SK-N-SH treated with all-trans-retinoic acid at 6 μM for 48 hours (cell line): ENCODE measurements around the gene DLX1.
"Not testable (repeated sequence)": the region's sequence is repeated elsewhere in the genome, so short reads cannot be mapped to it uniquely, and the experiment has no call there.

Experiments
- ATAC-seq: fragments of 200-7000 bp; cut with Tn5 transposase; 3 replicates; pipeline ENCODE4 v1.9.1; 2020; ENCODE audit warnings: mild to moderate bottlenecking, moderate library complexity
- ARNTL ChIP-seq: fragments of 450-650 bp; formaldehyde crosslinking; IDR thresholded peaks from 2 replicates; pipeline ENCODE4 v1.5.0; 2020; ENCODE audit warnings: low read depth, mild to moderate bottlenecking, moderate library complexity, borderline replicate concordance
- BACH2 ChIP-seq: fragments of 250-450 bp; sonication (Bioruptor Pico); IDR thresholded peaks from 2 replicates; pipeline ENCODE4 v1.9.0; 2021; ENCODE audit warnings: mild to moderate bottlenecking, borderline replicate concordance
- CREB5 ChIP-seq: fragments of 250-450 bp; sonication (Bioruptor Pico); IDR thresholded peaks from 2 replicates; pipeline ENCODE4 v1.5.1; 2020; ENCODE audit warnings: low read depth, mild to moderate bottlenecking, moderate library complexity
- CSDC2 ChIP-seq: fragments of 250-450 bp; sonication (Bioruptor Pico); IDR thresholded peaks from 2 replicates; pipeline ENCODE4 v1.5.0; 2020; ENCODE audit warnings: mild to moderate bottlenecking, moderate library complexity
- CSRNP3 ChIP-seq: fragments of 250-450 bp; sonication (Bioruptor Pico); IDR thresholded peaks from 2 replicates; pipeline ENCODE4 v1.5.1; 2021; ENCODE audit warnings: mild to moderate bottlenecking, moderate library complexity
- ESRRG ChIP-seq: fragments of 250-450 bp; sonication (Bioruptor Pico); IDR thresholded peaks from 2 replicates; pipeline ENCODE4 v1.6.1; 2021; ENCODE audit warnings: mild to moderate bottlenecking
- GLIS3 ChIP-seq: fragments of 250-450 bp; sonication (Bioruptor Pico); IDR thresholded peaks from 2 replicates; pipeline ENCODE4 v1.5.0; 2020; ENCODE audit warnings: mild to moderate bottlenecking, moderate library complexity
- ISL1 ChIP-seq: fragments of 250-450 bp; sonication (Bioruptor Pico); IDR thresholded peaks from 2 replicates; pipeline ENCODE4 v2.1.2; 2022; ENCODE audit warnings: mild to moderate bottlenecking, moderate library complexity
- OSR1 ChIP-seq: fragments of 250-450 bp; sonication (Bioruptor Pico); IDR thresholded peaks from 2 replicates; pipeline ENCODE4 v1.8.0; 2022; ENCODE audit warnings: moderate library complexity, mild to moderate bottlenecking, inconsistent platforms
- PATZ1 ChIP-seq: fragments of 250-450 bp; sonication (Bioruptor Pico); IDR thresholded peaks from 2 replicates; pipeline ENCODE4 v1.8.0; 2020; ENCODE audit warnings: mild to moderate bottlenecking, moderate library complexity, borderline replicate concordance
- POU6F1 ChIP-seq: fragments of 250-450 bp; sonication (Bioruptor Pico); IDR thresholded peaks from 2 replicates; pipeline ENCODE4 v1.8.0; 2021; ENCODE audit warnings: low read depth, mild to moderate bottlenecking, moderate library complexity, borderline replicate concordance
- RARB ChIP-seq: fragments of 250-450 bp; sonication (Bioruptor Pico); IDR thresholded peaks from 2 replicates; pipeline ENCODE4 v1.8.0; 2021; ENCODE audit warnings: mild to moderate bottlenecking, moderate library complexity
- TCF4 ChIP-seq: fragments of 250-450 bp; sonication (Bioruptor Pico); IDR thresholded peaks from 2 replicates; pipeline ENCODE4 v1.8.0; 2021; ENCODE audit warnings: mild to moderate bottlenecking, moderate library complexity, borderline replicate concordance
- TSHZ2 ChIP-seq: fragments of 250-450 bp; sonication (Bioruptor Pico); IDR thresholded peaks from 2 replicates; pipeline ENCODE4 v1.5.0; 2020; ENCODE audit warnings: mild to moderate bottlenecking, moderate library complexity
- ZC3H10 ChIP-seq: fragments of 250-450 bp; sonication (Bioruptor Pico); IDR thresholded peaks from 2 replicates; pipeline ENCODE4 v1.5.1; 2021; ENCODE audit warnings: mild to moderate bottlenecking, moderate library complexity
- ZFP3 ChIP-seq: fragments of 250-450 bp; sonication (Bioruptor Pico); IDR thresholded peaks from 2 replicates; pipeline ENCODE4 v1.5.0; 2020; ENCODE audit warnings: mild to moderate bottlenecking, moderate library complexity
- ZFP30 ChIP-seq: fragments of 450-650 bp; formaldehyde crosslinking; IDR thresholded peaks from 2 replicates; pipeline ENCODE4 v1.5.0; 2022; ENCODE audit warnings: mild to moderate bottlenecking, moderate library complexity
- ZNF565 ChIP-seq: fragments of 450-650 bp; formaldehyde crosslinking; conservative IDR thresholded peaks from 2 replicates; pipeline ENCODE4 v1.5.0; 2020; ENCODE audit warnings: low read depth, mild to moderate bottlenecking, moderate library complexity
- ZNF70 ChIP-seq: fragments of 450-650 bp; formaldehyde crosslinking; IDR thresholded peaks from 2 replicates; pipeline ENCODE4 v1.5.0; 2020; ENCODE audit warnings: mild to moderate bottlenecking, moderate library complexity
- ZNF8 ChIP-seq: fragments of 450-650 bp; formaldehyde crosslinking; IDR thresholded peaks from 2 replicates; pipeline ENCODE4 v1.5.0; 2020; ENCODE audit warnings: mild to moderate bottlenecking, moderate library complexity

DLX1 gene

GRCh38 chr2:172109988-172110811 lies 24.9 kb downstream of the DLX1 start:
- ATAC-seq, result no peak
- TF ChIP-seq CSRNP3 (CRISPR knock-in tag) (no peak), CSDC2 (CRISPR knock-in tag) (no peak), RARB (CRISPR knock-in tag) (no peak), ESRRG (CRISPR knock-in tag) (no peak), ZNF565 (no peak), PATZ1 (CRISPR knock-in tag) (no peak), ZNF8 (CRISPR knock-in tag) (no peak), BACH2 (CRISPR knock-in tag) (no peak), TCF4 (CRISPR knock-in tag) (no peak)
- TF ChIP-seq, all 23 proteins: peak for 0

GRCh38 chr2:172113617-172114016 lies 28.3 kb downstream of the DLX1 start:
- peak; percentile 78 for ATAC-seq

GRCh38 chr2:172114176-172114575 lies 28.9 kb downstream of the DLX1 start:
- ATAC-seq, result not testable (repeated sequence)

More at GRCh38 chr2:172113617-172114016, 28.3 kb downstream of the DLX1 start:
- TF ChIP-seq ISL1 (CRISPR knock-in tag) (no peak), CSDC2 (CRISPR knock-in tag) (no peak), ZNF70 (no peak), POU6F1 (CRISPR knock-in tag) (no peak), PATZ1 (CRISPR knock-in tag) (no peak), ZFP3 (CRISPR knock-in tag) (no peak), CREB5 (CRISPR knock-in tag) (no peak), TCF4 (CRISPR knock-in tag) (no peak), ZC3H10 (CRISPR knock-in tag) (no peak), OSR1 (CRISPR knock-in tag) (no peak)

- TF ChIP-seq BACH2 (CRISPR knock-in tag), result no peak
- TF ChIP-seq ZFP30 (CRISPR knock-in tag), result no peak
- no peak for TF ChIP-seq ARNTL
- TF ChIP-seq GLIS3 (CRISPR knock-in tag), result no peak
- no peak for TF ChIP-seq ESRRG (CRISPR knock-in tag)
- no peak for TF ChIP-seq CSDC2 (CRISPR knock-in tag)
- no peak for TF ChIP-seq ZNF565
- TF ChIP-seq TCF4 (CRISPR knock-in tag), result no peak
- TF ChIP-seq ZNF8 (CRISPR knock-in tag), result no peak
- TF ChIP-seq TSHZ2 (CRISPR knock-in tag), result no peak
- no peak for TF ChIP-seq ZNF70
- TF ChIP-seq POU6F1 (CRISPR knock-in tag), result no peak
- no peak for ATAC-seq
These were observed 29.3 kb downstream of the DLX1 start for GRCh38 chr2:172114579-172114978.
